Pancreas (tissue), 10 donors: Measurements from ENCODE around the gene MEOX2. TPM values are rescaled to one million over a fixed set of nuclear protein-coding genes. Genes with fewer than 3 reads are reported as not detected.
A peak's percentile ranks its signal among the peaks of the same experiment; 100 is the strongest.

ENCODE experiments used
- ATAC-seq, 4 donors: fragments of 200-7000 bp; cut with Tn5 transposase; one replicate each; pipeline versions ENCODE4 v1.8.0 to v1.9.1; 2020; ENCODE audit warnings: mild to moderate bottlenecking in 4 of 4, moderate library complexity in 4 of 4
- DNase-seq, 6 donors: peaks; one replicate each; pipeline ENCODE4 v3.0.0-alpha.2; 2020
- FAIRE-seq: peaks from 2 replicates; lab custom pipeline; 2012; peaks lifted over from hg19 to GRCh38; lab: Jason Lieb, UNC
- H3K27ac ChIP-seq, 4 donors: fragments of 200-600 bp; sonication (generic); 1 replicate in 3 of 4; 2 replicates in 1 of 4; pipeline versions ENCODE4 v1.5.0 to v1.8.0; 2020
- H3K27me3 ChIP-seq, 4 donors: fragments of 200-600 bp; one replicate each; pipeline ENCODE4 v1.8.0; 2021
- H3K36me3 ChIP-seq, 3 donors: fragments of 200-600 bp; sonication (generic) in 1 of 3; one replicate each; pipeline versions ENCODE4 v1.5.0 to v1.8.0; 2020 to 2021
- H3K4me1 ChIP-seq, 3 donors: fragments of 200-600 bp; one replicate each; pipeline ENCODE4 v1.8.0; 2021
- H3K4me3 ChIP-seq, 4 donors: fragments of 200-600 bp; sonication (generic) in 2 of 4; one replicate each; pipeline versions ENCODE4 v1.5.0 to v1.8.0; 2020 to 2021
- H3K9me3 ChIP-seq, 4 donors: fragments of 200-600 bp; one replicate each; pipeline ENCODE4 v1.8.0; 2021
- WGBS, 2 donors: extraction: QIAGEN DNeasy Blood & Tissue Kit; methylation state at CpG; one replicate each; pipeline ENCODE4 v1.1.7; 2013; 5-methylcytosine and 5-hydroxymethylcytosine counted together
- intact Hi-C, 3 donors: fragments of 100-400 bp; cut with DNase I; formaldehyde crosslinking; loops; one replicate each; pipeline versions ENCODE4 v1.11.1 to v1.14.2; 2022
- polyA plus RNA-seq, 2 donors: library from polyadenylated mRNA; stranded (reverse); fragments of 200-250 nt; gene quantifications; one replicate each; pipeline ENCODE4 v1.2.3, GENCODE V29; 2013
- total RNA-seq, 6 donors: library from RNA; stranded (reverse); fragmentation: NEBNext Ultra II Directional in 4 of 6; extraction: Animal tissue kit (Norgen Biotek cat#: 25700) in 4 of 6; gene quantifications; one replicate each; pipeline versions ENCODE4 v1.2.1 to v1.2.4, GENCODE V29; 2021 to 2023
- TF ChIP-seq, protein P1 (sequence below), 4 donors: fragments of 200-600 bp; sonication (generic) in 3 of 4; IDR thresholded peaks; one replicate each; pipeline versions ENCODE4 v1.5.0 to v1.8.0; 2021; ENCODE audit warnings: antibody characterized with exemption in 4 of 4
- donor health status: healthy with polysubstance abuse.
- donor health status: DM: no; HTN: no; CAD: no; lungs with moderate emphysema.
- donor health status: DM: no; HTN: no; CAD: no.
- donor health status: control.
- donor health status: control.
- donor health status: Bipolar disorder and iron deficiency.
- donor health status: DM: yes; HTN: yes; CAD: no.
- donor health status: DM: no; HTN: no; CAD: no.
- donor health status: DM: no; HTN: no; CAD: no.
- donor health status: DM: yes; HTN: yes; CAD: no.

MEOX2 gene
- total and polyA plus RNA-seq, 8 donors = 0.24 to 2.9 (median 1.2) TPM

GRCh38 chr7:15567652-15568051 is 118.8 kb downstream of the MEOX2 start:
- WGBS, 2 donors = 49 to 60% methylated on average over 2 of the region's 2 CpGs
- TF ChIP-seq, protein P1, sequence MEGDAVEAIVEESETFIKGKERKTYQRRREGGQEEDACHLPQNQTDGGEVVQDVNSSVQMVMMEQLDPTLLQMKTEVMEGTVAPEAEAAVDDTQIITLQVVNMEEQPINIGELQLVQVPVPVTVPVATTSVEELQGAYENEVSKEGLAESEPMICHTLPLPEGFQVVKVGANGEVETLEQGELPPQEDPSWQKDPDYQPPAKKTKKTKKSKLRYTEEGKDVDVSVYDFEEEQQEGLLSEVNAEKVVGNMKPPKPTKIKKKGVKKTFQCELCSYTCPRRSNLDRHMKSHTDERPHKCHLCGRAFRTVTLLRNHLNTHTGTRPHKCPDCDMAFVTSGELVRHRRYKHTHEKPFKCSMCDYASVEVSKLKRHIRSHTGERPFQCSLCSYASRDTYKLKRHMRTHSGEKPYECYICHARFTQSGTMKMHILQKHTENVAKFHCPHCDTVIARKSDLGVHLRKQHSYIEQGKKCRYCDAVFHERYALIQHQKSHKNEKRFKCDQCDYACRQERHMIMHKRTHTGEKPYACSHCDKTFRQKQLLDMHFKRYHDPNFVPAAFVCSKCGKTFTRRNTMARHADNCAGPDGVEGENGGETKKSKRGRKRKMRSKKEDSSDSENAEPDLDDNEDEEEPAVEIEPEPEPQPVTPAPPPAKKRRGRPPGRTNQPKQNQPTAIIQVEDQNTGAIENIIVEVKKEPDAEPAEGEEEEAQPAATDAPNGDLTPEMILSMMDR (IDR thresholded peaks at IDR 0.05) = no peak
- no peak overlapping the region for H3K27ac ChIP-seq
- no peaks in the 10 kb centered on the region for H3K27me3 ChIP-seq
- no peaks in the 10 kb centered on the region for H3K36me3 ChIP-seq
- intact Hi-C loops = no loop called here
- DNase-seq (no peak), FAIRE-seq (no peak), ATAC-seq (no peak)
- no peaks in the 10 kb centered on the region for H3K9me3 ChIP-seq
- H3K4me3 ChIP-seq = no peak overlapping the region
- no peaks in the 10 kb centered on the region for H3K4me1 ChIP-seq

- Histone ChIP-seq H3K9me3 (no peaks in the 10 kb centered on the region), H3K27me3 (no peaks in the 10 kb centered on the region), H3K4me3 (no peak overlapping the region), H3K4me1 (no peaks in the 10 kb centered on the region), H3K27ac (no peak overlapping the region), H3K36me3 (no peaks in the 10 kb centered on the region)
- FAIRE-seq (no peak), DNase-seq (no peak), ATAC-seq (no peak)
- 60 to 64% methylated on average over 3 of the region's 3 CpGs for WGBS, 2 donors
- intact Hi-C loops = no loop called here
- TF ChIP-seq, protein P1 (IDR thresholded peaks at IDR 0.05) = no peak
Measured at GRCh38 chr7:15567036-15567435, 119.4 kb downstream of the MEOX2 start.

GRCh38 chr7:15566476-15566875 is 120.0 kb downstream of the MEOX2 start:
- ATAC-seq (no peak), DNase-seq (no peak), FAIRE-seq (no peak)
- Histone ChIP-seq H3K4me1 (no peaks in the 10 kb centered on the region), H3K36me3 (no peaks in the 10 kb centered on the region), H3K4me3 (no peak overlapping the region), H3K9me3 (no peaks in the 10 kb centered on the region), H3K27ac (no peak overlapping the region), H3K27me3 (no peaks in the 10 kb centered on the region)
- 58 to 71% methylated on average over 5 of the region's 5 CpGs for WGBS, 2 donors
- intact Hi-C loops = no loop called here
- TF ChIP-seq, protein P1 (IDR thresholded peaks at IDR 0.05) = no peak

GRCh38 chr7:15561835-15562234 is 124.6 kb downstream of the MEOX2 start, which contains the start of gene AGMO:
TSS of gene AGMO (minus strand) at chr7:15562015.
- no peak within 1 kb of the TSS for H3K27ac ChIP-seq
- ATAC-seq (peak in 3 of 4 donors; percentile 69 to 84 (median 78)), DNase-seq (peak; percentile 15 to 70 (median 53)), FAIRE-seq (no peak)
- 28 to 40% methylated on average over 5 of the region's 5 CpGs for WGBS, 2 donors
- TF ChIP-seq, protein P1 (IDR thresholded peaks at IDR 0.05) = no peak
- no peaks in the 10 kb centered on the region for H3K4me1 ChIP-seq
- no peaks in the 10 kb centered on the region for H3K9me3 ChIP-seq
- intact Hi-C loops = no loop called here
- no peaks in the 10 kb centered on the region for H3K36me3 ChIP-seq
- H3K27me3 ChIP-seq = no peaks in the 10 kb centered on the region
- H3K4me3 ChIP-seq = no peak within 1 kb of the TSS

Other genes starting within 250 kb of the MEOX2 start
- gene AGMO, start 124.7 kb downstream of the MEOX2 start, total RNA-seq = under 1 TPM in 3 of 6 donors, not detected in 3; 0.09 to 0.25 (median 0.12) TPM
- under 1 TPM; 0.19 TPM for gene AGMO, start 124.7 kb downstream of the MEOX2 start, polyA plus RNA-seq